Panc1 (cell line): Measurements from ENCODE around the gene ADAMTS16.

Experiments
- POLR2AphosphoS5 ChIP-seq: IDR thresholded peaks from 2 replicates; pipeline ENCODE4 v1.6.1; 2012; ENCODE audit warnings: mild to moderate bottlenecking, low read depth, low read length, moderate library complexity
- TCF7L2 ChIP-seq: IDR thresholded peaks from 2 replicates; pipeline ENCODE4 v1.6.1; 2011; ENCODE audit warnings: mild to moderate bottlenecking, low read depth, low read length, inconsistent platforms
- TF ChIP-seq, protein P1 (sequence below): fragments of 450-650 bp; IDR thresholded peaks from 2 replicates; pipeline ENCODE4 v1.5.1; 2017; ENCODE audit warnings: mild to moderate bottlenecking

DNA sequence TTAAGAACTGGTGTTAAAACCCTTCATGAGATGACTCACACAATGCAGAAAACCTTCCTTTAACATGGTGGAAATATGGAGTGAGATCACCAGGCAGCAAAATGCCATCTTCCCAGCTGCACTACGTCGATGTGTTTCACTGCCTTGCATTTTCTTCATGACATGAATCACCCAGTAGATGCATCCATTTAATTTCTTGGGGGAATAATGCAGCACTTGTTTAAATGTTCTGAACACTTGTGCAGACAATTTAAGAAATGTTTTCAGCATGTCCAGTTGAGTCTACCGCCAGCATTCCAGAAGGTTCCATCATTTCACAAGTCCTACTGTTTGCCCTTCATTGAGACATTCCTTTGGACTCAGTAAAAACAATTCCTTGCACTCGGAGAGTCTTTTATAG, 81.6 kb downstream of the ADAMTS16 start:
- TF ChIP-seq, protein P1, sequence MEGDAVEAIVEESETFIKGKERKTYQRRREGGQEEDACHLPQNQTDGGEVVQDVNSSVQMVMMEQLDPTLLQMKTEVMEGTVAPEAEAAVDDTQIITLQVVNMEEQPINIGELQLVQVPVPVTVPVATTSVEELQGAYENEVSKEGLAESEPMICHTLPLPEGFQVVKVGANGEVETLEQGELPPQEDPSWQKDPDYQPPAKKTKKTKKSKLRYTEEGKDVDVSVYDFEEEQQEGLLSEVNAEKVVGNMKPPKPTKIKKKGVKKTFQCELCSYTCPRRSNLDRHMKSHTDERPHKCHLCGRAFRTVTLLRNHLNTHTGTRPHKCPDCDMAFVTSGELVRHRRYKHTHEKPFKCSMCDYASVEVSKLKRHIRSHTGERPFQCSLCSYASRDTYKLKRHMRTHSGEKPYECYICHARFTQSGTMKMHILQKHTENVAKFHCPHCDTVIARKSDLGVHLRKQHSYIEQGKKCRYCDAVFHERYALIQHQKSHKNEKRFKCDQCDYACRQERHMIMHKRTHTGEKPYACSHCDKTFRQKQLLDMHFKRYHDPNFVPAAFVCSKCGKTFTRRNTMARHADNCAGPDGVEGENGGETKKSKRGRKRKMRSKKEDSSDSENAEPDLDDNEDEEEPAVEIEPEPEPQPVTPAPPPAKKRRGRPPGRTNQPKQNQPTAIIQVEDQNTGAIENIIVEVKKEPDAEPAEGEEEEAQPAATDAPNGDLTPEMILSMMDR = no peak
- TF ChIP-seq POLR2AphosphoS5 (no peak), TCF7L2 (no peak)
